Psoas muscle (tissue), 8 donors: ENCODE results near the gene HOXA1. TPM values are rescaled to one million over a fixed set of nuclear protein-coding genes. Genes with fewer than 3 reads are reported as not detected.

Experiments used
- ATAC-seq, 4 donors: fragments of 200-7000 bp; cut with Tn5 transposase; one replicate each; pipeline ENCODE4 v1.9.1; 2020; ENCODE audit warnings: moderate library complexity in 3 of 4, mild to moderate bottlenecking in 2 of 4
- DNase-seq, 2 donors: peaks; one replicate each; pipeline ENCODE4 v3.0.0-alpha.2; 2020
- H3K27ac ChIP-seq: fragments of 200-600 bp; one replicate; pipeline ENCODE4 v1.8.0; 2022
- H3K27me3 ChIP-seq, 3 donors: fragments of 200-600 bp in 1 of 3; one replicate each; pipeline versions ENCODE4 v1.6.1 to v1.8.0; 2013 to 2022; ENCODE audit warnings: low read length in 2 of 3, mild to moderate bottlenecking in 2 of 3, moderate library complexity in 1 of 3; ENCODE audit not compliant: insufficient read depth in 3 of 3
- H3K36me3 ChIP-seq, 2 donors: fragments of 200-600 bp in 1 of 2; one replicate each; pipeline versions ENCODE4 v1.6.1 to v1.8.0; 2013 to 2022; ENCODE audit warnings: low read depth in 1 of 2, mild to moderate bottlenecking in 1 of 2, moderate library complexity in 1 of 2; ENCODE audit not compliant: insufficient read depth in 1 of 2
- H3K4me1 ChIP-seq: fragments of 200-600 bp; one replicate; pipeline ENCODE4 v1.8.0; 2022
- H3K4me3 ChIP-seq: fragments of 200-600 bp; one replicate; pipeline ENCODE4 v1.8.0; 2022; ENCODE audit warnings: mild to moderate bottlenecking
- H3K9me3 ChIP-seq: fragments of 200-600 bp; one replicate; pipeline ENCODE4 v1.8.0; 2022
- CTCF ChIP-seq: fragments of 200-600 bp; IDR thresholded peaks from one replicate; pipeline ENCODE4 v1.8.0; 2022; ENCODE audit warnings: antibody characterized with exemption
- WGBS, 3 donors: extraction: QIAGEN DNeasy Blood & Tissue Kit; methylation state at CpG; one replicate each; pipeline versions ENCODE4 v1.1.6 to v1.1.7; 2013; 5-methylcytosine and 5-hydroxymethylcytosine counted together
- intact Hi-C, 2 donors: fragments of 100-400 bp; cut with DNase I; formaldehyde crosslinking; loops; one replicate each; pipeline versions ENCODE4 v1.11.0 to v1.14.2; 2022
- polyA plus RNA-seq, 3 donors: library from polyadenylated mRNA; stranded (reverse); fragments of 200-250 nt; gene quantifications; one replicate each; pipeline ENCODE4 v1.2.3, GENCODE V29; 2013
- total RNA-seq, 4 donors: library from RNA; stranded (reverse); fragmentation: NEBNext Ultra II Directional in 2 of 4; extraction: Animal tissue kit (Norgen Biotek cat#: 25700) in 2 of 4; gene quantifications; one replicate each; pipeline versions ENCODE4 v1.2.1 to v1.2.4, GENCODE V29; 2021 to 2023
- donor health status: healthy with polysubstance abuse.
- donor health status: DM: no; HTN: no; CAD: no; lungs with moderate emphysema.
- donor health status: Bipolar disorder and iron deficiency.
- donor health status: healthy.
- donor health status: DM: yes; HTN: yes; CAD: no.
- donor health status: DM: no; HTN: no; CAD: no.
- donor health status: DM: no; HTN: no; CAD: no.
- donor health status: DM: yes; HTN: yes; CAD: no.

The HOXA1 gene
- total and polyA plus RNA-seq, 7 donors, result 0.03 to 0.22 (median 0.21) TPM; not detected in 2

- Histone ChIP-seq H3K4me3 (peak overlapping the region; percentile 53), H3K4me1 (peaks cover 28% of the 10 kb centered on the region), H3K36me3 (peaks cover 0 to 18% of the 10 kb centered on the region in 2 donors), H3K27ac (peak overlapping the region; percentile 65), H3K9me3 (no peaks in the 10 kb centered on the region), H3K27me3 (no peaks in the 10 kb centered on the region)
- intact Hi-C loops, result no loop called here
- ATAC-seq (no peak), DNase-seq (no peak)
- no peak for TF ChIP-seq CTCF
- 45 to 61% (median 61%) methylated on average over 37 to 39 of the region's 39 CpGs for WGBS, 3 donors
Measured at GRCh38 chr7:27101957-27102580, 6.3 kb upstream of the HOXA1 start.

- H3K36me3 ChIP-seq, result peaks cover 0 to 18% of the 10 kb centered on the region in 2 donors
- H3K9me3 ChIP-seq, result no peaks in the 10 kb centered on the region
- TF ChIP-seq CTCF, result no peak
- H3K4me1 ChIP-seq, result peaks cover 21% of the 10 kb centered on the region
- no peak for DNase-seq
- peak overlapping the region; percentile 65 for H3K27ac ChIP-seq
- intact Hi-C loops, result no loop called here
- WGBS, 3 donors, result 66 to 73% (median 72%) methylated on average over 25 of the region's 25 CpGs
- no peak for ATAC-seq
- no peaks in the 10 kb centered on the region for H3K27me3 ChIP-seq
- H3K4me3 ChIP-seq, result peak overlapping the region; percentile 53
Measured at GRCh38 chr7:27101171-27101956, 5.6 kb upstream of the HOXA1 start.

- Histone ChIP-seq H3K27ac (peak overlapping the region; percentile 65), H3K36me3 (peaks cover 0 to 18% of the 10 kb centered on the region in 2 donors), H3K9me3 (no peaks in the 10 kb centered on the region), H3K27me3 (no peaks in the 10 kb centered on the region), H3K4me3 (peak overlapping the region; percentile 53), H3K4me1 (peaks cover 16% of the 10 kb centered on the region)
- WGBS, 3 donors, result 64 to 76% (median 75%) methylated on average over 8 of the region's 8 CpGs
- intact Hi-C loops, result no loop called here
- TF ChIP-seq CTCF, result no peak
- no peak for ATAC-seq
- DNase-seq, result no peak
Measured at GRCh38 chr7:27100694-27101170, 4.9 kb upstream of the HOXA1 start.

GRCh38 chr7:27099453-27100370 is 3.9 kb upstream of the HOXA1 start:
- H3K36me3 ChIP-seq, result peaks cover 0 to 18% of the 10 kb centered on the region in 2 donors
- ATAC-seq, result no peak
- H3K27ac ChIP-seq, result peak overlapping the region; percentile 73
- peaks cover 12% of the 10 kb centered on the region for H3K4me1 ChIP-seq
- DNase-seq, result no peak
- H3K27me3 ChIP-seq, result no peaks in the 10 kb centered on the region
- TF ChIP-seq CTCF, result no peak
- H3K4me3 ChIP-seq, result peak overlapping the region; percentile 98
- WGBS, 3 donors, result 90 to 93% (median 92%) methylated on average over 8 of the region's 8 CpGs
- intact Hi-C loops, result no loop called here
- H3K9me3 ChIP-seq, result no peaks in the 10 kb centered on the region
